Activated CD8-positive, alpha-beta T cell treated with anti-CD3 and anti-CD28 coated beads for 36 hours (primary cell): ENCODE results near the gene SLC6A14. TPM values are rescaled to one million over a fixed set of nuclear protein-coding genes. Genes with fewer than 3 reads are reported as not detected.

Experiments used
- ATAC-seq: fragments of 200-7000 bp; cut with Tn5 transposase; one replicate; pipeline ENCODE4 v1.10.0; 2021; ENCODE audit warnings: mild to moderate bottlenecking, moderate library complexity
- CTCF ChIA-PET: fragments of 350-600 bp; sonication (Branson Sonifier 250); formaldehyde crosslinking; loops from one replicate; lab custom pipeline; 2021; ENCODE audit warnings: antibody characterized with exemption; lab: Charles Lee
- POLR2A ChIA-PET: fragments of 350-600 bp; sonication (Branson Sonifier 250); formaldehyde crosslinking; loops from one replicate; lab custom pipeline; 2021; ENCODE audit warnings: antibody characterized with exemption; lab: Charles Lee
- DNase-seq: peaks from one replicate; pipeline ENCODE4 v3.0.0-alpha.2; 2020
- H3K27ac Mint-ChIP-seq: one replicate; pipeline ENCODE4 v1.8.0; 2021; ENCODE audit warnings: mild to moderate bottlenecking, mixed read lengths
- H3K27me3 Mint-ChIP-seq: one replicate; pipeline ENCODE4 v1.8.0; 2021; ENCODE audit warnings: mixed read lengths
- H3K36me3 Mint-ChIP-seq: one replicate; pipeline ENCODE4 v1.8.0; 2021; ENCODE audit warnings: low read depth, mixed read lengths
- H3K4me1 Mint-ChIP-seq: one replicate; pipeline ENCODE4 v1.8.0; 2021; ENCODE audit warnings: low read depth, mixed read lengths
- H3K4me3 Mint-ChIP-seq: one replicate; pipeline ENCODE4 v1.8.0; 2021; ENCODE audit warnings: mild to moderate bottlenecking, moderate library complexity, mixed read lengths
- H3K9me3 Mint-ChIP-seq: one replicate; pipeline ENCODE4 v1.8.0; 2021; ENCODE audit warnings: mixed read lengths
- CTCF ChIP-seq: fragments of 200-600 bp; IDR thresholded peaks from one replicate; pipeline ENCODE4 v1.8.0; 2022; ENCODE audit warnings: antibody characterized with exemption, mild to moderate bottlenecking
- intact Hi-C: fragments of 100-400 bp; cut with micrococcal nuclease; formaldehyde crosslinking; loops from one replicate; pipeline ENCODE4 v1.10.0; 2022
- total RNA-seq, 2 experiments: library from RNA; stranded (reverse); gene quantifications; one replicate each; pipeline ENCODE4 v1.2.3, GENCODE V29; 2021

Gene SLC6A14
- total RNA-seq, 2 experiments from 2014 or later: not detected

- Mint-ChIP-seq H3K27me3 (no peaks in the 10 kb centered on the region), H3K27ac (no peak within 1 kb of the TSS), H3K4me3 (no peak within 1 kb of the TSS), H3K36me3 (no peaks in the 10 kb centered on the region), H3K9me3 (no peaks in the 10 kb centered on the region), H3K4me1 (no peaks in the 10 kb centered on the region)
- POLR2A ChIA-PET: no interaction called here
- intact Hi-C loops: no loop called here
- no peak for DNase-seq
- no peak for ATAC-seq
- CTCF ChIA-PET: no interaction called here
- TF ChIP-seq CTCF: no peak
Observed at GRCh38 chrX:116462822-116463221, 26.4 kb downstream of the SLC6A14 start, which contains the start of gene CT83. Gene CT83 (minus strand): TSS chrX:116462976. CDS start chrX:116462856, 120 bp downstream.

- ATAC-seq: no peak
- H3K27me3 Mint-ChIP-seq: no peaks in the 10 kb centered on the region
- H3K4me3 Mint-ChIP-seq: no peak overlapping the region
- H3K9me3 Mint-ChIP-seq: no peaks in the 10 kb centered on the region
- intact Hi-C loops: no loop called here
- POLR2A ChIA-PET: no interaction called here
- CTCF ChIA-PET: no interaction called here
- no peaks in the 10 kb centered on the region for H3K4me1 Mint-ChIP-seq
- H3K36me3 Mint-ChIP-seq: no peaks in the 10 kb centered on the region
- DNase-seq: no peak
- no peak overlapping the region for H3K27ac Mint-ChIP-seq
- TF ChIP-seq CTCF: no peak
Observed at GRCh38 chrX:116480059-116480458, 43.7 kb downstream of the SLC6A14 start.

- POLR2A ChIA-PET: no interaction called here
- Mint-ChIP-seq H3K4me1 (no peaks in the 10 kb centered on the region), H3K27me3 (no peaks in the 10 kb centered on the region), H3K9me3 (no peaks in the 10 kb centered on the region), H3K27ac (no peak overlapping the region), H3K4me3 (no peak overlapping the region), H3K36me3 (no peaks in the 10 kb centered on the region)
- DNase-seq: no peak
- ATAC-seq: no peak
- intact Hi-C loops: no loop called here
- TF ChIP-seq CTCF: no peak
- CTCF ChIA-PET: no interaction called here
Observed at GRCh38 chrX:116490104-116490503, 53.7 kb downstream of the SLC6A14 start.

- ChIA-PET CTCF (no interaction called here), POLR2A (no interaction called here)
Observed at GRCh38 chrX:116493271-116493670, 56.9 kb downstream of the SLC6A14 start.

GRCh38 chrX:116499780-116500179, 63.4 kb downstream of the SLC6A14 start:
- Mint-ChIP-seq H3K9me3 (no peaks in the 10 kb centered on the region), H3K27me3 (no peaks in the 10 kb centered on the region), H3K4me1 (no peaks in the 10 kb centered on the region), H3K4me3 (no peak overlapping the region), H3K27ac (no peak overlapping the region), H3K36me3 (no peaks in the 10 kb centered on the region)
- ATAC-seq (no peak), DNase-seq (no peak)
- ChIA-PET POLR2A (no interaction called here), CTCF (no interaction called here)
- TF ChIP-seq CTCF: no peak
- intact Hi-C loops: no loop called here

More at GRCh38 chrX:116493271-116493670, 56.9 kb downstream of the SLC6A14 start:
- H3K27ac Mint-ChIP-seq: no peak overlapping the region
- intact Hi-C loops: no loop called here
- H3K4me3 Mint-ChIP-seq: no peak overlapping the region
- no peaks in the 10 kb centered on the region for H3K36me3 Mint-ChIP-seq
- TF ChIP-seq CTCF: no peak
- no peaks in the 10 kb centered on the region for H3K9me3 Mint-ChIP-seq
- H3K4me1 Mint-ChIP-seq: no peaks in the 10 kb centered on the region
- no peak for DNase-seq
- no peak for ATAC-seq
- H3K27me3 Mint-ChIP-seq: no peaks in the 10 kb centered on the region

Other genes with a start within 250 kb of the SLC6A14 start
- not detected for gene CT83, start 26.4 kb downstream of the SLC6A14 start, total RNA-seq